A673 (cell line): Measurements from ENCODE around the gene BACH2. TPM values are rescaled to one million over a fixed set of nuclear protein-coding genes. Genes with fewer than 3 reads are reported as not detected.

Source experiments
- BruUV-seq: library from RNA; stranded (reverse); fragments of 400-500 nt; replicated peaks from 2 replicates; lab custom pipeline; 2021; lab: Mats Ljungman, UMichigan
- CTCF ChIA-PET: fragments of 300-600 bp; sonication (Branson Sonifier 250); formaldehyde crosslinking; loops from one replicate; lab custom pipeline; 2022; ENCODE audit warnings: antibody characterized with exemption; lab: Charles Lee
- POLR2A ChIA-PET: fragments of 300-600 bp; sonication (Branson Sonifier 250); formaldehyde crosslinking; loops from one replicate; lab custom pipeline; 2022; ENCODE audit warnings: antibody characterized with exemption; ENCODE audit not compliant: low non-redundant PET; lab: Charles Lee
- DNase-seq: peaks from one replicate; pipeline ENCODE4 v3.0.0-alpha.2; 2015; ENCODE audit warnings: low spot score
- H3K27ac ChIP-seq: fragments of 200-600 bp; sonication (generic); 2 replicates; pipeline ENCODE4 v1.5.1; 2016; ENCODE audit warnings: mixed run types, low read depth, mild to moderate bottlenecking, mixed read lengths, antibody characterized with exemption, low read length; ENCODE audit not compliant: poor library complexity, severe bottlenecking
- H3K27me3 ChIP-seq: fragments of 200-600 bp; sonication (generic); replicated peaks from 2 replicates; pipeline ENCODE4 v1.6.1; 2017; ENCODE audit warnings: mixed run types, low read depth, mild to moderate bottlenecking, mixed read lengths, antibody characterized with exemption, low read length; ENCODE audit not compliant: insufficient read depth, poor library complexity
- H3K36me3 ChIP-seq: fragments of 200-600 bp; sonication (generic); 2 replicates; pipeline ENCODE4 v1.6.1; 2016; ENCODE audit warnings: mixed run types, mild to moderate bottlenecking, mixed read lengths, antibody characterized with exemption, low read length; ENCODE audit not compliant: insufficient read depth, poor library complexity, severe bottlenecking
- H3K4me1 ChIP-seq: fragments of 200-600 bp; sonication (generic); 2 replicates; pipeline ENCODE4 v1.6.1; 2017; ENCODE audit warnings: mixed run types, mild to moderate bottlenecking, mixed read lengths, antibody characterized with exemption, low read length; ENCODE audit not compliant: insufficient read depth, poor library complexity, severe bottlenecking
- H3K4me3 ChIP-seq: fragments of 200-600 bp; sonication (generic); 2 replicates; pipeline ENCODE4 v1.5.1; 2016; ENCODE audit warnings: low read depth, mixed run types, mild to moderate bottlenecking, mixed read lengths, low read length; ENCODE audit not compliant: poor library complexity, severe bottlenecking
- H3K9me3 ChIP-seq: fragments of 200-600 bp; sonication (generic); 2 replicates; pipeline ENCODE4 v1.6.1; 2016; ENCODE audit warnings: mixed run types, low read depth, mild to moderate bottlenecking, mixed read lengths, antibody characterized with exemption, low read length; ENCODE audit not compliant: poor library complexity, severe bottlenecking
- EZH2 ChIP-seq: fragments of 200-600 bp; sonication (generic); IDR thresholded peaks from 2 replicates; pipeline ENCODE4 v1.6.1; 2017; ENCODE audit warnings: borderline replicate concordance, low read depth, mild to moderate bottlenecking, mixed read lengths, antibody characterized with exemption, low read length; ENCODE audit not compliant: poor library complexity, severe bottlenecking
- intact Hi-C: fragments of 100-400 bp; cut with micrococcal nuclease; formaldehyde crosslinking; loops from one replicate; pipeline ENCODE4 v1.10.0; 2022; ENCODE audit not compliant: unreplicated experiment
- total RNA-seq: library from RNA; stranded (reverse); gene quantifications from 2 replicates; pipeline ENCODE4 v1.2.3, GENCODE V29; 2021
- TF ChIP-seq, protein P1 (sequence below): fragments of 300-800, 200-600 bp; sonication (generic); conservative IDR thresholded peaks from 2 replicates; pipeline ENCODE4 v1.5.1; 2017; ENCODE audit warnings: low read depth, mild to moderate bottlenecking, antibody characterized with exemption, low read length, moderate library complexity, mixed read lengths

The BACH2 gene
- total RNA-seq, 1 experiment from 2014 or later, result 0.37 TPM

DNA sequence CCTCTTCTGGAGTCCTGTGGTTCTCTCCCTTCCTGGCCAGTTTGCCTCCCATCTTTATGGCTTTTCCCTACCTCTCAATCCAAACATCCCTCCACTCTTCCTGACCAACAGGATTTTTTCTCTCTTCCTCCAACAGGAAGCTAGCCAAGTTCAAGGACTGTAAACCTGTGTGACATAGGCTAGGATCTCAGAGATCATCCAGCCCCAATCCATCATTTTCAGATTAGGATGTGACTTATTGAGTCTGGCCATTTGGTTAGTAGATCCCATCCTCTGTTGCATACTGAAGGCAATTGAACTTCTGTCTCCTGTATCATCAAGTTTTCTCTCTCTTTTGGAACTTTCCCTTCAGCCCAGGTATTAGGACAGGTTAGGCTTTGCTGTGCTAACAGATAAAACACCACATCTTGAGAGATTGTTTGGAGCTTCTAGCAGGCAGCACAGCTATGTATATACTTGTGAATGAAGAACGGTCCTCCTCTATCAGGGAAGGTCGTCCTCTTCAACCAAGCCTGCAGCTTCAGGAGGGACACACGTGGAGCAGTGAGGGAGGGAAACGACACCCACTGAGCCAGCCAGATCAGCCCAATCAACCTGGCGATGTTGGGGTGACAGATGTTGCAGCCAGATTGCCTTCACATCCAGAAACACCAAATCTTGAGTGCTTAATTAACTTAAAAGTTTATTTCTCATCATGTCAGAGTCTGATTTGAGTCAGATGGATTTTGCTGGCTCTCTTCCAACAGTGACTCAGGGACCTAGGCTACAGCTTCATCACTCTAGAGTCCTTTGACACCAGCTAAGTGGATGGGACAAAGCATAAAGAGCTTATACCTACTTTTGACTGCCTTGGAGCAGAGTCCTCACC lies 295.5 kb downstream of the BACH2 start:
- ChIA-PET POLR2A (no interaction called here), CTCF (interaction anchor here (0.5 kb wide), 1 partner anchor 217 kb away, joined by 16 read pairs; no protein-coding TSS in a partner anchor)
- TF ChIP-seq, protein P1, sequence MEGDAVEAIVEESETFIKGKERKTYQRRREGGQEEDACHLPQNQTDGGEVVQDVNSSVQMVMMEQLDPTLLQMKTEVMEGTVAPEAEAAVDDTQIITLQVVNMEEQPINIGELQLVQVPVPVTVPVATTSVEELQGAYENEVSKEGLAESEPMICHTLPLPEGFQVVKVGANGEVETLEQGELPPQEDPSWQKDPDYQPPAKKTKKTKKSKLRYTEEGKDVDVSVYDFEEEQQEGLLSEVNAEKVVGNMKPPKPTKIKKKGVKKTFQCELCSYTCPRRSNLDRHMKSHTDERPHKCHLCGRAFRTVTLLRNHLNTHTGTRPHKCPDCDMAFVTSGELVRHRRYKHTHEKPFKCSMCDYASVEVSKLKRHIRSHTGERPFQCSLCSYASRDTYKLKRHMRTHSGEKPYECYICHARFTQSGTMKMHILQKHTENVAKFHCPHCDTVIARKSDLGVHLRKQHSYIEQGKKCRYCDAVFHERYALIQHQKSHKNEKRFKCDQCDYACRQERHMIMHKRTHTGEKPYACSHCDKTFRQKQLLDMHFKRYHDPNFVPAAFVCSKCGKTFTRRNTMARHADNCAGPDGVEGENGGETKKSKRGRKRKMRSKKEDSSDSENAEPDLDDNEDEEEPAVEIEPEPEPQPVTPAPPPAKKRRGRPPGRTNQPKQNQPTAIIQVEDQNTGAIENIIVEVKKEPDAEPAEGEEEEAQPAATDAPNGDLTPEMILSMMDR, result no peak
- TF ChIP-seq EZH2, result no peak
- DNase-seq, result peak; percentile 43
- Histone ChIP-seq H3K4me1 (peaks cover 13% of the 10 kb centered on the region), H3K27me3 (peaks cover 4% of the 10 kb centered on the region), H3K4me3 (no peak overlapping the region), H3K36me3 (no peaks in the 10 kb centered on the region), H3K9me3 (no peaks in the 10 kb centered on the region), H3K27ac (no peak overlapping the region)
- no TSS peak for BruUV-seq
- intact Hi-C loops, result no loop called here

DNA sequence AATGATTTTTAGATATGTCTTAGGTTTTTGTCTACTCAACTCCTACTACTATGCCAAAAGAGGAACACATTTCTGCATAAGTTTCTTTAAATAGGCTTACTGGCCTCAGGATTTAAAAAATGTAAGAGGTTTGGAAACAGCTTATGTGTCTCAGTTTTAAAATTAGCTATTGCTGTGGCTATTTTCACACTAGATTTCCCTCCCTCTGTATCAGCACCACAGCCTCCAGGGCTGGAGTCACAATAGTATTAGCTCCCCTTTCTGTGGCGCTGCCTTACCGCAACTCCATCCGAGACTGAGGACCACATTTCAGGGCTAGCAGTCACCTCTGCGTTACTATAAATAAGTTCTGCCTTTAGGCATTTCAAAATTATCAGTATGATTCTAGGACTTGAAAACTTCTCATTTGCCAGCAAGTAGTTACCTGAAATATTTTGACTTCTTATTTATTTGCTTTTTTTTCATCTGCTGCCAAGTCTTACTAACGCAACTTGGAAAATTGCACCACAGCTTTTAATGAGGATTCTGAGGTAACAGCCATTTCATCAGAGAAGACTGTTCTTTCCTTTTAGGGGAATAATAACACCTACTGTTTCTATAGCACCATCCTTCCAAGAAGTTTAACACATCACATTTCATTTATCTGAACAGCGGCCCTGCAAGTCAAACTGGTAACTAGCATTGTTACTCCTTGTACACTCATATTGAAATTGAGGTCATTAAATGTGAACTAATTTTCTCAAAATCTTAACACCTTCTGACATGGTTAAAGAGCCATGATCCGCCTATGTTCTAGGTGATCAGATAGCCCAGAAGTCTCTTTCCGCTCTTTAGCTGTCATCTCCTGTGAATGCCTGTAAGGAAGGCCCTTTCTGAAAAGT lies 296.5 kb downstream of the BACH2 start:
- no peak for DNase-seq
- ChIA-PET POLR2A (no interaction called here), CTCF (no interaction called here)
- Histone ChIP-seq H3K9me3 (no peaks in the 10 kb centered on the region), H3K27me3 (peaks cover 4% of the 10 kb centered on the region), H3K4me1 (peaks cover 13% of the 10 kb centered on the region), H3K4me3 (no peak overlapping the region), H3K36me3 (no peaks in the 10 kb centered on the region), H3K27ac (no peak overlapping the region)
- intact Hi-C loops, result no loop called here
- TF ChIP-seq, protein P1, result no peak
- no TSS peak for BruUV-seq

DNA sequence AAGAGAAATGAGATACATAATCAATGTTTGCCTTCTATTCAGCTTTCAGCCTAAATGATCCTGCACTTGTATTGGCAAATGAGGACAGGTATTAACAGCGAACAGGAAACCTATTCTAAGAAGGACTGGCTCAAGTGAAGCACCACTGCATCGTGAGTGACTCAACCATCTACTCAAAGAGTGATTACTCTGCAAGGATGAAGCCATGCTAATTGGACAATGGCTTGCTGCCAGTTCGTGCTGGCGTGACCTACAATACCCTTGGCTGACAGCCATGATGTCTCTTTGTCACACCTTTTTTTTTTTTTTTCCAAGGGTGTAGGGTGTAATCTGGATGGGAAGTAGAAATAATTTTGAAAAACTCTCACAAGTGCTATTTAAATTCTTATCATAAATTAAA lies 297.5 kb downstream of the BACH2 start:
- POLR2A ChIA-PET, result no interaction called here
- H3K4me1 ChIP-seq, result peaks cover 13% of the 10 kb centered on the region
- H3K9me3 ChIP-seq, result no peaks in the 10 kb centered on the region
- peaks cover 4% of the 10 kb centered on the region for H3K27me3 ChIP-seq
- TF ChIP-seq, protein P1, result no peak
- no peak for TF ChIP-seq EZH2
- peak; percentile 79 for DNase-seq
- H3K4me3 ChIP-seq, result no peak overlapping the region
- intact Hi-C loops, result no loop called here
- CTCF ChIA-PET, result no interaction called here
- no peak overlapping the region for H3K27ac ChIP-seq
- H3K36me3 ChIP-seq, result no peaks in the 10 kb centered on the region
- BruUV-seq, result no TSS peak
